ENCODE measurements around the gene PLEKHA7. TPM values are rescaled to one million over a fixed set of nuclear protein-coding genes. Genes with fewer than 3 reads are reported as not detected.

PLEKHA7 gene
- total and polyA plus RNA-seq, 7 donors, result 0.74 to 2.6 (median 1.2) TPM

DNA sequence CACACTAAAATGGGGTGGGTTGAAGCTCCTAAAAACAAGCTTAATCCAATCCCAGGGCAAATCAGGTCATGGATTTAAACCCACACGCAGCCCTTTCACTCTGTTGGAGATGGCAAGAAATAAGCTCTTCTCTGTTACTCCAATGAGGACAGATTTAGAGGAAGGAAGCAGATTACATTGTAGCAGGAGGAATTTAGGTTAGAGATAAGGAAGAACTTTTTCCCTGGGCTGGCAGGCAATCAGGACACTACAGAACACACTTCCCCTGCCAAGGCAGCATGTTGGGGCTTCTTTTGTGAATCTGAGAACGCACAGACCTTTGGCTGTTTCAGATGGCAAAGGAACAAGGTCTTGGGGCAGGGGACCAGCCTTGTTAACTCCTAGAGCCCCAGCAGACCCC is 229.5 kb downstream of the PLEKHA7 start:
- peaks cover 8% of the 10 kb centered on the region for H3K4me1 ChIP-seq
- intact Hi-C loops (cut with DNase I), result loop anchor here (5.0 to 10.0 kb wide), 3 partner anchors 100 to 280 kb away; no protein-coding TSS in a partner anchor

GRCh38 chr11:16784097-16784496 is 230.1 kb downstream of the PLEKHA7 start:
- Histone ChIP-seq H3K4me1 (peaks cover 8% of the 10 kb centered on the region), H3K9me3 (no peaks in the 10 kb centered on the region), H3K36me3 (ENCODE audit: insufficient read depth in 1 of 2, low read depth in 1 of 2) (no peaks in the 10 kb centered on the region), H3K4me3 (no peak overlapping the region), H3K27me3 (ENCODE audit: insufficient read depth in 3 of 3, low read length in 2 of 3) (no peaks in the 10 kb centered on the region), H3K27ac (no peak overlapping the region)
- ATAC-seq (no peak), DNase-seq (no peak)
- 76 to 93% (median 81%) methylated on average over 2 of the region's 2 CpGs for WGBS, 3 donors
- TF ChIP-seq, protein P1, sequence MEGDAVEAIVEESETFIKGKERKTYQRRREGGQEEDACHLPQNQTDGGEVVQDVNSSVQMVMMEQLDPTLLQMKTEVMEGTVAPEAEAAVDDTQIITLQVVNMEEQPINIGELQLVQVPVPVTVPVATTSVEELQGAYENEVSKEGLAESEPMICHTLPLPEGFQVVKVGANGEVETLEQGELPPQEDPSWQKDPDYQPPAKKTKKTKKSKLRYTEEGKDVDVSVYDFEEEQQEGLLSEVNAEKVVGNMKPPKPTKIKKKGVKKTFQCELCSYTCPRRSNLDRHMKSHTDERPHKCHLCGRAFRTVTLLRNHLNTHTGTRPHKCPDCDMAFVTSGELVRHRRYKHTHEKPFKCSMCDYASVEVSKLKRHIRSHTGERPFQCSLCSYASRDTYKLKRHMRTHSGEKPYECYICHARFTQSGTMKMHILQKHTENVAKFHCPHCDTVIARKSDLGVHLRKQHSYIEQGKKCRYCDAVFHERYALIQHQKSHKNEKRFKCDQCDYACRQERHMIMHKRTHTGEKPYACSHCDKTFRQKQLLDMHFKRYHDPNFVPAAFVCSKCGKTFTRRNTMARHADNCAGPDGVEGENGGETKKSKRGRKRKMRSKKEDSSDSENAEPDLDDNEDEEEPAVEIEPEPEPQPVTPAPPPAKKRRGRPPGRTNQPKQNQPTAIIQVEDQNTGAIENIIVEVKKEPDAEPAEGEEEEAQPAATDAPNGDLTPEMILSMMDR (IDR thresholded peaks at IDR 0.05), result no peak
- intact Hi-C loops (cut with DNase I), result loop anchor here in 1 of 2 donors (10.0 kb wide), 2 partner anchors 101 to 281 kb away; no protein-coding TSS in a partner anchor

More for the DNA sequence above, 229.5 kb downstream of the PLEKHA7 start:
- Histone ChIP-seq H3K36me3 (ENCODE audit: insufficient read depth in 1 of 2, low read depth in 1 of 2) (no peaks in the 10 kb centered on the region), H3K9me3 (no peaks in the 10 kb centered on the region), H3K27ac (no peak overlapping the region), H3K4me3 (no peak overlapping the region), H3K27me3 (ENCODE audit: insufficient read depth in 3 of 3, low read length in 2 of 3) (no peaks in the 10 kb centered on the region)
- WGBS, 3 donors, result 79 to 88% (median 80%) methylated on average over 2 of the region's 2 CpGs
- ATAC-seq, result no peak
- TF ChIP-seq, protein P1 (IDR thresholded peaks at IDR 0.05), result no peak
- no peak for DNase-seq

- TF ChIP-seq, protein P1 (IDR thresholded peaks at IDR 0.05), result no peak
- H3K9me3 ChIP-seq, result no peaks in the 10 kb centered on the region
- ATAC-seq, result no peak
- WGBS, 3 donors, result 93 to 97% (median 94%) methylated on average over 22 of the region's 22 CpGs
- no peaks in the 10 kb centered on the region for H3K27me3 ChIP-seq (ENCODE audit: insufficient read depth in 3 of 3, low read length in 2 of 3)
- intact Hi-C loops (cut with DNase I), result loop anchor here in 1 of 2 donors (10.0 kb wide), 2 partner anchors 101 to 281 kb away; no protein-coding TSS in a partner anchor
- H3K4me3 ChIP-seq, result no peak overlapping the region
- peaks cover 8% of the 10 kb centered on the region for H3K4me1 ChIP-seq
- H3K36me3 ChIP-seq (ENCODE audit: insufficient read depth in 1 of 2, low read depth in 1 of 2), result no peaks in the 10 kb centered on the region
- DNase-seq, result no peak
- H3K27ac ChIP-seq, result no peak overlapping the region
These were observed 230.9 kb downstream of the PLEKHA7 start for GRCh38 chr11:16783321-16783801.

DNA sequence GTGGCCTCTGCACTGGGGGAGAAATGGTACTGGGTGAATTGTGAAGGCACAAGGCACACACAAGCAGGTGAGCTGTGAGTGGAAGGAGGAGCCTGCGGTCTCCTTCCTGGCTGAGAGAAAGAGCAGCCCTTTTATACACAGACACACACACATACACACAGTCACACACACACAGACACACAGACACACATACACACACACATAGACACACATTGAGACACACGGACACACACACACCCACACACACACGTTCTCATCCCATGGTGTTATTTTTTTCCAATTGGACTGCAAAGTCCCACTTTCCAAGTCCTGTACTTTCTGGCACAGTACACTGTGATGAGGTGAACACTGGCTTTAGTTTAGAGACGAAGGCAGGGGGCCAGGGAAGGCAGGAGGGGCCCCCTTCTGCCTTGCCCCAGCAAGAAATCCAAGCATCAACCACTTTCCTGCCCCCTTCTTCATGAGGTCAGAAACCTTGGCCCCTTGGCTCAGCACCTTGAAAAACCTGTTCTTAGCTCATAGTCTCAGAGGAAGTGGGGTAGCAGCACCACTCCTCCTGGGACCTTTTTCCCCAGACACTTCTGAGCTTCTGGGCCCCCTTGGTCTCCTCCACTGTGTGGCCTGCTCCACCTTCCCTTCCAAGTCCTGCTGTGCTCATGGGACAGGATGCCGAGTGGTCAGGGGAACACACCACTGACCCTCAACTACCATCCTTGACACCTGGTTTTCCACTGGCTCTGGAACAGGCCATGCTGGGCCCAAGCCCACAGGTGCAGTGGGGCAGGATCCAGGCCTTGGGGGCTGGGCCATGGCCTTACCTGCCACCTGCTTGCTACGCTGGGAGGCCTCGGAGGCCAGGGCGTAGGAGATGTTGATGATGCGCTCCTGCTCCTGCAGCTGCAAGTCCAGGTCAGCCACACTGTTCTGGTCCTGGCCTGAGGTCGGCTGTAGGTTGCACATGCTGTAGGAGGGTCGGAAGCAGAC is 232.0 kb downstream of the PLEKHA7 start:
- Histone ChIP-seq H3K4me3 (no peak overlapping the region), H3K27ac (no peak overlapping the region), H3K4me1 (peaks cover 5% of the 10 kb centered on the region), H3K9me3 (no peaks in the 10 kb centered on the region), H3K36me3 (ENCODE audit: insufficient read depth in 1 of 2, low read depth in 1 of 2) (no peaks in the 10 kb centered on the region), H3K27me3 (ENCODE audit: insufficient read depth in 3 of 3, low read length in 2 of 3) (no peaks in the 10 kb centered on the region)
- DNase-seq, result no peak
- no peak for ATAC-seq
- WGBS, 3 donors, result 86 to 95% (median 90%) methylated on average over 11 of the region's 11 CpGs
- intact Hi-C loops (cut with DNase I), result loop anchor here in 1 of 2 donors (10.0 kb wide), 2 partner anchors 103 to 283 kb away; no protein-coding TSS in a partner anchor
- TF ChIP-seq, protein P1 (IDR thresholded peaks at IDR 0.05), result no peak
